BE2C (cell line): Measurements from ENCODE around the gene MRPS7. TPM values are rescaled to one million over a fixed set of nuclear protein-coding genes. Genes with fewer than 3 reads are reported as not detected.

Experiments used
- DNase-seq: peaks from one replicate; pipeline ENCODE4 v3.0.0-alpha.2; 2020
- H3K27me3 ChIP-seq: fragments of 250-450 bp; sonication (Bioruptor Pico); 2 replicates; pipeline ENCODE4 v1.5.1; 2020; ENCODE audit warnings: mild to moderate bottlenecking
- H3K36me3 ChIP-seq: fragments of 250-450 bp; sonication (Bioruptor Pico); 2 replicates; pipeline ENCODE4 v1.5.1; 2020; ENCODE audit warnings: mild to moderate bottlenecking
- H3K4me1 ChIP-seq: fragments of 250-450 bp; sonication (Bioruptor Pico); 2 replicates; pipeline ENCODE4 v1.5.1; 2020
- H3K4me3 ChIP-seq: 2 replicates; pipeline ENCODE4 v1.5.1; 2011; ENCODE audit warnings: low read depth, low read length
- H3K9me3 ChIP-seq: fragments of 250-450 bp; sonication (Bioruptor Pico); 2 replicates; pipeline ENCODE4 v1.5.1; 2020
- polyA plus RNA-seq: library from polyadenylated mRNA; unstranded; fragments of >200 nt; gene quantifications from one replicate; pipeline ENCODE4 v1.2.1, GENCODE V29; 2012; ENCODE audit warnings: low read depth, missing spikeins; ENCODE audit not compliant: insufficient read length, insufficient read depth
- TF ChIP-seq, protein P1 (sequence below): IDR thresholded peaks from 2 replicates; pipeline ENCODE4 v1.5.1; 2012; ENCODE audit warnings: mild to moderate bottlenecking, low read depth, low read length

The MRPS7 gene
- 232 TPM for polyA plus RNA-seq

- H3K9me3 ChIP-seq = no peaks in the 10 kb centered on the region
- peaks cover 31% of the 10 kb centered on the region for H3K36me3 ChIP-seq
- H3K4me3 ChIP-seq = peak within 1 kb of the TSS; percentile 100
- H3K4me1 ChIP-seq = peaks cover 3% of the 10 kb centered on the region; the same call in 1 of the 2 replicates
- TF ChIP-seq, protein P1, sequence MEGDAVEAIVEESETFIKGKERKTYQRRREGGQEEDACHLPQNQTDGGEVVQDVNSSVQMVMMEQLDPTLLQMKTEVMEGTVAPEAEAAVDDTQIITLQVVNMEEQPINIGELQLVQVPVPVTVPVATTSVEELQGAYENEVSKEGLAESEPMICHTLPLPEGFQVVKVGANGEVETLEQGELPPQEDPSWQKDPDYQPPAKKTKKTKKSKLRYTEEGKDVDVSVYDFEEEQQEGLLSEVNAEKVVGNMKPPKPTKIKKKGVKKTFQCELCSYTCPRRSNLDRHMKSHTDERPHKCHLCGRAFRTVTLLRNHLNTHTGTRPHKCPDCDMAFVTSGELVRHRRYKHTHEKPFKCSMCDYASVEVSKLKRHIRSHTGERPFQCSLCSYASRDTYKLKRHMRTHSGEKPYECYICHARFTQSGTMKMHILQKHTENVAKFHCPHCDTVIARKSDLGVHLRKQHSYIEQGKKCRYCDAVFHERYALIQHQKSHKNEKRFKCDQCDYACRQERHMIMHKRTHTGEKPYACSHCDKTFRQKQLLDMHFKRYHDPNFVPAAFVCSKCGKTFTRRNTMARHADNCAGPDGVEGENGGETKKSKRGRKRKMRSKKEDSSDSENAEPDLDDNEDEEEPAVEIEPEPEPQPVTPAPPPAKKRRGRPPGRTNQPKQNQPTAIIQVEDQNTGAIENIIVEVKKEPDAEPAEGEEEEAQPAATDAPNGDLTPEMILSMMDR = no peak
- no peaks in the 10 kb centered on the region for H3K27me3 ChIP-seq
- DNase-seq = peak; percentile 97
These were observed at the start of gene MRPS7, which contains the start of gene GGA3 for GRCh38 chr17:75261336-75262111. Gene MRPS7 (plus strand): TSS chr17:75261879. CDS start chr17:75261901, 22 bp downstream. Gene GGA3 (minus strand): TSS chr17:75261606. CDS start chr17:75261587, 19 bp downstream.

GRCh38 chr17:75218131-75218530, 43.5 kb upstream of the MRPS7 start:
- DNase-seq = no peak
- peaks cover 75% of the 10 kb centered on the region for H3K36me3 ChIP-seq
- TF ChIP-seq, protein P1 = no peak
- H3K9me3 ChIP-seq = no peaks in the 10 kb centered on the region
- H3K27me3 ChIP-seq = no peaks in the 10 kb centered on the region
- no peak overlapping the region for H3K4me3 ChIP-seq
- H3K4me1 ChIP-seq = no peaks in the 10 kb centered on the region; the same call in 1 of the 2 replicates

DNA sequence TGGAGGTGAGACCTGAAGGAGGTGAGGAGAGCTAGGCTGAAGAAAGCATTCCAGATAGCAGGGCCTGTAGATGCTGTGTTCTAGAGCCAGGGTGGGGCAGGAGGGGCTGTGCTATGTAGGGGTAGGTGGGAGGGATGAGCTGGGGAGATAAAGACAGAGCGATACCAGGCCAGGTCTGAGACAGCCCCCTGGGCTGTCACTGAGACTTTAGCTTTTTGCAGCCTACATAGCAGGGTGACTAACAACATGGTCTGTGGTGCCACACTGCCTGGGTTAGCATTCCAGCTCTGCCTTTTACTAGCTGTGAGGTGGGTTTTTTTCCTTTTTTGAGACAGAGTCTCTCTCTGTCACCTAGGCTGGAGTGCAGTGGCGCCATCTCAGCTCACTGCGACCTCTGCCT, 41.9 kb upstream of the MRPS7 start:
- H3K36me3 ChIP-seq = peaks cover 74% of the 10 kb centered on the region
- no peak overlapping the region for H3K4me3 ChIP-seq
- H3K4me1 ChIP-seq = no peaks in the 10 kb centered on the region
- DNase-seq = no peak
- TF ChIP-seq, protein P1 = no peak
- no peaks in the 10 kb centered on the region for H3K9me3 ChIP-seq
- no peaks in the 10 kb centered on the region for H3K27me3 ChIP-seq

GRCh38 chr17:75225016-75225415, 36.7 kb upstream of the MRPS7 start:
- Histone ChIP-seq H3K4me1 (no peaks in the 10 kb centered on the region), H3K27me3 (no peaks in the 10 kb centered on the region), H3K9me3 (no peaks in the 10 kb centered on the region), H3K36me3 (peaks cover 78% of the 10 kb centered on the region), H3K4me3 (no peak overlapping the region)
- DNase-seq = no peak
- TF ChIP-seq, protein P1 = no peak

DNA sequence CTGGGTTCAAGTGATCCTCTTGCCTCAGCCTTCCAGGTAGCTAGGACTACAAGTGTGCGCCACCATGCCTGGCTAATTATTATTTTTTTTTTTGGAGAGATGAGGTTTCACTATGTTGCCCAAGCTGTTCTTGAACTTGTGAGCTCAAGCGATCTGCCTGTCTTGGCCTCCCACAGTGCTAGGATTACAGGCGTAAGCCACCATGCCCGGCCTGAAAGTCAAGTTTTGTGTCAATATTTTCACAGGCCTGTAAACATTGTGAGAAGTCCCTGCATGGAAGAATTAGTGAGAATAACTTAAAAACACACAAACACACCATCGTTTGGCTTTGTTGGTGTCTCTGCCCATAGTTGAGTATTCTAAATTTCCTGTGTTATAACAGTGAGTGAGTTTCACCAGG, 34.0 kb upstream of the MRPS7 start:
- no peaks in the 10 kb centered on the region for H3K4me1 ChIP-seq
- no peaks in the 10 kb centered on the region for H3K9me3 ChIP-seq
- H3K4me3 ChIP-seq = no peak overlapping the region
- peaks cover 86% of the 10 kb centered on the region for H3K36me3 ChIP-seq
- no peaks in the 10 kb centered on the region for H3K27me3 ChIP-seq
- TF ChIP-seq, protein P1 = no peak
- DNase-seq = no peak

- no peak for DNase-seq
- Histone ChIP-seq H3K4me1 (no peaks in the 10 kb centered on the region), H3K4me3 (no peak overlapping the region), H3K9me3 (no peaks in the 10 kb centered on the region), H3K36me3 (peaks cover 87% of the 10 kb centered on the region), H3K27me3 (no peaks in the 10 kb centered on the region)
- TF ChIP-seq, protein P1 = no peak
These were observed 33.4 kb upstream of the MRPS7 start for GRCh38 chr17:75228305-75228704.
